ENCODE results near the gene NCBP2. TPM values are rescaled to one million over a fixed set of nuclear protein-coding genes. Genes with fewer than 3 reads are reported as not detected.

Gene NCBP2
- total RNA-seq, 1 donor from 2014 or later = 55.1 TPM

DNA sequence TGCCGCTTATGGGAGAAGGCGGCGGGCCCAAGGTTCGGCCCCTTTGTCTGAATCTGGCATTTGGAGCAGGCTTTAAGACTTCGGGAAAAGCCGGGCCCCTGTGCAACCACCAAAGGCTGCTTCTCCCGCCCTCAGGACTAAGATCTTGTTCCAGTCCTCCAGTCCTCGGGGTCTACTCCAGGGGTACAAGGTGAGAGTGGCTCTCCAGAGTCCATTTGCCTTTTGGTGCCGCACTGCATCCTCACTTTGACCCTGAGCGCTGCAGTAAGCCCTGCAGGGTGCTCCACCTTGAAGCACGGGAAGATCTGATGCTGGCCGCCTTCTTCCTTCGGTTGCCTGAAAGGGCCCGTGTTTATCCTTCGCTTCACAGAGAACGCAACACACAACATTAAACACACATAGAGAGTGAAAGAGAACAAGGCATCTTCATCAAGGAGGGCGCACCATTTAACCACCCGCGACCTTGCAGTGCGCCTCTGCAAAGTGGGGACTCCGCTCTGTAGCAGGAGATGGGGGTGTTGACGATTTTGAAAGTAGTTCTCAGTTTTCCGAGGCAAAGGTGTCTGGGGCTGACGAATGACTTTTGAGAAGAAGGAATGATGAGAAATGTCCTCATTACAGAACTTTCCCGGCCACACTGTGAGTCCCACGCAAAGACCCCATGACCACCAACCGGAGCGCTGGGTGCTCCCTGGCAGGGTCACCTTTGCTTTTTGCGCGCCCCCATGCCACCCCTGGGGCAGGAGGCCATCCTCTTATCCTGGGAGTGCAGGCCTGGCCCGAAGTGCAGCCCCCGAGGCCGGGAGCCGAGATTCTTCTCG is 25.3 kb upstream of the NCBP2 start:
- H3K4me3 ChIP-seq = peak overlapping the region; percentile 89
- TF ChIP-seq, protein P1, sequence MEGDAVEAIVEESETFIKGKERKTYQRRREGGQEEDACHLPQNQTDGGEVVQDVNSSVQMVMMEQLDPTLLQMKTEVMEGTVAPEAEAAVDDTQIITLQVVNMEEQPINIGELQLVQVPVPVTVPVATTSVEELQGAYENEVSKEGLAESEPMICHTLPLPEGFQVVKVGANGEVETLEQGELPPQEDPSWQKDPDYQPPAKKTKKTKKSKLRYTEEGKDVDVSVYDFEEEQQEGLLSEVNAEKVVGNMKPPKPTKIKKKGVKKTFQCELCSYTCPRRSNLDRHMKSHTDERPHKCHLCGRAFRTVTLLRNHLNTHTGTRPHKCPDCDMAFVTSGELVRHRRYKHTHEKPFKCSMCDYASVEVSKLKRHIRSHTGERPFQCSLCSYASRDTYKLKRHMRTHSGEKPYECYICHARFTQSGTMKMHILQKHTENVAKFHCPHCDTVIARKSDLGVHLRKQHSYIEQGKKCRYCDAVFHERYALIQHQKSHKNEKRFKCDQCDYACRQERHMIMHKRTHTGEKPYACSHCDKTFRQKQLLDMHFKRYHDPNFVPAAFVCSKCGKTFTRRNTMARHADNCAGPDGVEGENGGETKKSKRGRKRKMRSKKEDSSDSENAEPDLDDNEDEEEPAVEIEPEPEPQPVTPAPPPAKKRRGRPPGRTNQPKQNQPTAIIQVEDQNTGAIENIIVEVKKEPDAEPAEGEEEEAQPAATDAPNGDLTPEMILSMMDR (IDR thresholded peaks at IDR 0.05) = no peak
- peaks cover 11% of the 10 kb centered on the region for H3K4me1 ChIP-seq
- H3K27me3 ChIP-seq (ENCODE audit: low read depth) = no peaks in the 10 kb centered on the region
- DNase-seq (no peak), ATAC-seq (no peak)
- no peaks in the 10 kb centered on the region for H3K9me3 ChIP-seq
- peaks cover 5% of the 10 kb centered on the region for H3K36me3 ChIP-seq
- intact Hi-C loops (cut with DNase I) = no loop called here
- H3K27ac ChIP-seq = peak overlapping the region; percentile 84

DNA sequence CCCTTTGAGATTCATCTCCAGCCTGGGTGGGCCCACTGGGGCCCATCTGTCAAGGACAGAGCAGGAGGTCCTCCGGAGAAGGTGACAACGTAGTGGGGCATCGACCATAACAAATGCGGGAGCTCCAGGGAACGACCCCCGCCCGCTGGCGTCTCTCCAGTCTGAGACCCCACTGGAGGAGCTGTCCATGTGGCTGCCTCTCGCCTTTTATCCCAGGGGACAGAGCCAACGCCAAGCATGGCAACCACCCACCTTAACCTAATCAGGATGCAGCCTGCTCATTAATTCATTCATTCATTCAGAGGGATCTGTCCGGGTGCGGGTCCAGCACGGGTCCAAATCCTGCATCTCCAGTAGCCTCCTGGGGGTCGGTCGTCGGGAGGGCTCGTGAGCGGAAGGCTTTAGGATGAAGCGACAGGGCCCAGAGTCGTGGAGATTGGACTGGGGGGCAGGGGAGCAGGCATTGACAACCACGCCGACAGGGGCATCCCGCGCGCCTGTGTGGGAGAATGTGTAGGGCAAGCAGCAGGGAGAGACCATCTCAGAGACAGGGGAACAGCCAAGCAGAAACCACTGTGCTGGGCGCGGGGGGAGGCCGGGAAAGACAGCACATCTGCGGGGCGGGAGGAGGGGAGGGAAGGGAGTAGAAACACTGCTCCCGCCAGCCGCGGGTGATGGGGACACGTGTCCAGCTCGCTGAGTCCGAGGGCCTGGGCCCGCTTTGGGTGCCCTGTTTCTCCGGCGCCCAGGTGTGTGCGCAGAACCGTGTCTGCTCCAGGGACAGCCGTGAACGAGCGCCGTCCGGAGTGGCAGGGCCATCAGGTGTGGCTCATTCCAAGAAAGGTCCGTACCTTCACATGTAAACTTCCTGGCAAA is 24.4 kb upstream of the NCBP2 start:
- Histone ChIP-seq H3K4me3 (no peak overlapping the region), H3K4me1 (peaks cover 11% of the 10 kb centered on the region), H3K27ac (no peak overlapping the region), H3K27me3 (ENCODE audit: low read depth) (no peaks in the 10 kb centered on the region), H3K36me3 (peaks cover 5% of the 10 kb centered on the region), H3K9me3 (no peaks in the 10 kb centered on the region)
- intact Hi-C loops (cut with DNase I) = no loop called here
- no peak for ATAC-seq
- DNase-seq = no peak
- TF ChIP-seq, protein P1 (IDR thresholded peaks at IDR 0.05) = no peak

DNA sequence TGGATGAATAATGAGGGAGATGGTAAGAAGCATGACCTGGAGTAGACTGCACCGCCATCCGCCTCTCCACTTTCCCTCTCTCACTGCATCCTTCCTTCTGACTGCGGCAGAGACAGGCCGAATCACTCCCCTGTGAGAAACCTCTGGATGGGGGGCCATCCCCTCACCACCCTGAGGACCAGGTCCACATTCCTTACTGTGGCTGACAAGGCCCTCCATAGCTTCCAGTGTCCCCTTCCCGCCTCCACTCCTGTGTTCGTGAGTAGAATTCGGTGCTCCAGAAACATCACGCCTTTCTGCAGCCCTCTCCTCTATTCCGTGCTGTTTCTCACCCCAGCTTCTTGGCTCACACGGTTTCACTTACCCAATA is 23.5 kb upstream of the NCBP2 start:
- TF ChIP-seq, protein P1 (IDR thresholded peaks at IDR 0.05) = no peak
- peaks cover 11% of the 10 kb centered on the region for H3K4me1 ChIP-seq
- H3K9me3 ChIP-seq = no peaks in the 10 kb centered on the region
- H3K36me3 ChIP-seq = peaks cover 5% of the 10 kb centered on the region
- ATAC-seq (no peak), DNase-seq (no peak)
- intact Hi-C loops (cut with DNase I) = no loop called here
- H3K27ac ChIP-seq = no peak overlapping the region
- no peak overlapping the region for H3K4me3 ChIP-seq
- no peaks in the 10 kb centered on the region for H3K27me3 ChIP-seq (ENCODE audit: low read depth)

DNA sequence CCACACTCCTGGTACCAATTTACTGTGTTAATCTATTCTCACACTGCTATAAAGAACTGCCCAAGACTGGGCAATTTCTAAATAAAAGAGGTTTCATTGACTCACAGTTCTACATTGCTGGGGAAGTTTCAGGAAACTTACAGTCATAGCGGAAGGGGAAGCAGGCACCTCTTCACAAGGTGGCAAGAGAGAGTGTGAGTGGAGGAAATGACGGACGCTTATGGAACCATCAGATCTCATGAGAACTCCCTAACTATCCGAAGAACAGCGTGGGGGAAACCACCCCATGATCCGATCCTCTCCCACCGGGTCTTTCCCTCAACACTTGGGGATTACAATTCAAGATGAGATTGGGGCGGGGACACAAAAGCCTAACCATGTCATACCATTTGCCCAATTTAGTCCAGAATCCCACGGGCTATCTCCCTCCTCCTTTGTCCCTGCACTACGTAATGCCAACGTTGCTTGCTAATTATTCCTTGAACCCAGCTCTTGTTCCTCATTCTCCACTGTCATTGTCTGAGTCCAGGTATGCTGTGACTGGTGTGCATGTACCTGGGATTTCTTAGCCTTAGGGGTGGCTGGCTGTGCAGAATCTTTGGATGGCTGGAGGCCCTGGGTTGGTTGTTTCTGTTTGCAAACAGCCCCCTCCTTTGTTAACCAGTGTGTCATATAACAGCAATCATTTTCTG is 22.9 kb upstream of the NCBP2 start:
- TF ChIP-seq, protein P1 (IDR thresholded peaks at IDR 0.05) = no peak
- ATAC-seq (no peak), DNase-seq (no peak)
- intact Hi-C loops (cut with DNase I) = no loop called here
- no peak overlapping the region for H3K4me3 ChIP-seq
- H3K4me1 ChIP-seq = peaks cover 11% of the 10 kb centered on the region
- no peak overlapping the region for H3K27ac ChIP-seq
- no peaks in the 10 kb centered on the region for H3K9me3 ChIP-seq
- H3K27me3 ChIP-seq (ENCODE audit: low read depth) = no peaks in the 10 kb centered on the region
- peaks cover 5% of the 10 kb centered on the region for H3K36me3 ChIP-seq

DNA sequence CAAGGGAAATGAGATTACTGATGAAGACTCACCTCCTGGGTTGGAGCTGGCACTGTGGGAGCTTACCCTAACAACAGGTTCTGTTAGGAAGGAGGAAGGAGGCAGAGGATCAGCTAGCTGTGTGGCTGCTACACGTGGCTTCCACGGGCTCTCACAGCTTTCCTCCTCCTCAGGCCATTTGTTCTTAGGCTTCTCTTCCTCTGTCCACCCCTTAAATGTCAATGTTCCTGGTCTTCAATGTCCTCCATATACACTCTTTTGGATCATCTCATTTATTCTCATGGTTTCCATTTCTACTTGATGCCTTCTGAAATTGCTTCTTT is 21.3 kb upstream of the NCBP2 start:
- intact Hi-C loops (cut with DNase I) = no loop called here
- no peaks in the 10 kb centered on the region for H3K27me3 ChIP-seq (ENCODE audit: low read depth)
- no peak for ATAC-seq
- TF ChIP-seq, protein P1 (IDR thresholded peaks at IDR 0.05) = no peak
- no peaks in the 10 kb centered on the region for H3K9me3 ChIP-seq
- H3K4me3 ChIP-seq = no peak overlapping the region
- peaks cover 5% of the 10 kb centered on the region for H3K36me3 ChIP-seq
- peaks cover 11% of the 10 kb centered on the region for H3K4me1 ChIP-seq
- H3K27ac ChIP-seq = no peak overlapping the region
- DNase-seq = no peak

Data from lower lobe of right lung (tissue), 2 donors.